OCI-LY3 (cell line): Measurements from ENCODE around the gene HNRNPD.

Experiments
- H2AFZ ChIP-seq: fragments of 200-600, 300-600 bp; shearing (Covaris generic); 2 replicates; pipeline ENCODE4 v1.6.0; 2014; ENCODE audit warnings: antibody characterized with exemption, low read depth, low read length
- H3K27ac ChIP-seq: fragments of 200-600, 300-600 bp; sonication (generic); 2 replicates; pipeline ENCODE4 v1.5.1; 2014; ENCODE audit warnings: mild to moderate bottlenecking, low read length, moderate library complexity, mixed read lengths
- H3K27me3 ChIP-seq: fragments of 200-600, 300-600 bp; sonication (generic); 2 replicates; pipeline ENCODE4 v1.6.1; 2014; ENCODE audit warnings: low read depth, low read length, mixed read lengths
- H3K36me3 ChIP-seq: fragments of 200-600, 300-600 bp; sonication (generic); replicated peaks from 2 replicates; pipeline ENCODE3; 2014; ENCODE audit warnings: low read depth, low read length, mixed read lengths
- H3K4me1 ChIP-seq: fragments of 300-600, 200-600 bp; sonication (generic); 2 replicates; pipeline ENCODE4 v1.6.1; 2014; ENCODE audit warnings: low read length, mixed read lengths
- H3K4me2 ChIP-seq: fragments of 200-600, 300-600 bp; sonication (generic); 2 replicates; pipeline ENCODE4 v1.6.1; 2014; ENCODE audit warnings: low read length, mixed read lengths
- H3K4me3 ChIP-seq: fragments of 300-600, 200-600 bp; sonication (generic); 2 replicates; pipeline ENCODE4 v1.5.1; 2014; ENCODE audit warnings: antibody characterized with exemption, mild to moderate bottlenecking, low read length, moderate library complexity
- H3K79me2 ChIP-seq: fragments of 300-600, 200-600 bp; shearing (Covaris generic); 2 replicates; pipeline ENCODE4 v1.6.1; 2014; ENCODE audit warnings: mild to moderate bottlenecking, low read length, mixed read lengths
- H3K9ac ChIP-seq: fragments of 300-600, 200-600 bp; shearing (Covaris generic); 2 replicates; pipeline ENCODE4 v1.6.0; 2014; ENCODE audit warnings: mild to moderate bottlenecking, low read length, moderate library complexity
- H3K9me3 ChIP-seq: fragments of 200-600, 300-600 bp; shearing (Covaris generic); 2 replicates; pipeline ENCODE4 v1.6.1; 2014; ENCODE audit warnings: low read length, mixed read lengths; ENCODE audit not compliant: insufficient read depth
- H4K20me1 ChIP-seq: fragments of 200-600, 300-600 bp; sonication (generic); 2 replicates; pipeline ENCODE4 v1.6.1; 2016; ENCODE audit warnings: low read length, mixed read lengths; ENCODE audit not compliant: insufficient read depth
- EZH2phosphoT487 ChIP-seq: fragments of 200-600 bp; shearing (Covaris generic); IDR thresholded peaks from 2 replicates; pipeline ENCODE4 v1.6.1; 2018; ENCODE audit warnings: antibody characterized with exemption, mixed run types, low read depth
- TF ChIP-seq, protein P1 (sequence below): fragments of 200-600, 300-600 bp; sonication (generic); IDR thresholded peaks from 2 replicates; pipeline ENCODE4 v1.5.1; 2014; ENCODE audit warnings: antibody characterized with exemption, low read length, low read depth

HNRNPD gene

GRCh38 chr4:82363896-82364487 is 9.8 kb downstream of the HNRNPD start:
- H3K4me1 ChIP-seq: peaks cover 76% of the 10 kb centered on the region
- H3K27me3 ChIP-seq: no peaks in the 10 kb centered on the region
- no peak overlapping the region for H3K9ac ChIP-seq
- H3K27ac ChIP-seq: peak overlapping the region; percentile 13; the same call in 1 of the 2 replicates
- peaks cover 98% of the 10 kb centered on the region for H4K20me1 ChIP-seq
- no peak overlapping the region for H2AFZ ChIP-seq
- H3K9me3 ChIP-seq: no peaks in the 10 kb centered on the region
- H3K36me3 ChIP-seq: peaks cover 36% of the 10 kb centered on the region
- H3K4me3 ChIP-seq: no peak overlapping the region
- TF ChIP-seq, protein P1, sequence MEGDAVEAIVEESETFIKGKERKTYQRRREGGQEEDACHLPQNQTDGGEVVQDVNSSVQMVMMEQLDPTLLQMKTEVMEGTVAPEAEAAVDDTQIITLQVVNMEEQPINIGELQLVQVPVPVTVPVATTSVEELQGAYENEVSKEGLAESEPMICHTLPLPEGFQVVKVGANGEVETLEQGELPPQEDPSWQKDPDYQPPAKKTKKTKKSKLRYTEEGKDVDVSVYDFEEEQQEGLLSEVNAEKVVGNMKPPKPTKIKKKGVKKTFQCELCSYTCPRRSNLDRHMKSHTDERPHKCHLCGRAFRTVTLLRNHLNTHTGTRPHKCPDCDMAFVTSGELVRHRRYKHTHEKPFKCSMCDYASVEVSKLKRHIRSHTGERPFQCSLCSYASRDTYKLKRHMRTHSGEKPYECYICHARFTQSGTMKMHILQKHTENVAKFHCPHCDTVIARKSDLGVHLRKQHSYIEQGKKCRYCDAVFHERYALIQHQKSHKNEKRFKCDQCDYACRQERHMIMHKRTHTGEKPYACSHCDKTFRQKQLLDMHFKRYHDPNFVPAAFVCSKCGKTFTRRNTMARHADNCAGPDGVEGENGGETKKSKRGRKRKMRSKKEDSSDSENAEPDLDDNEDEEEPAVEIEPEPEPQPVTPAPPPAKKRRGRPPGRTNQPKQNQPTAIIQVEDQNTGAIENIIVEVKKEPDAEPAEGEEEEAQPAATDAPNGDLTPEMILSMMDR: no peak
- no peak for TF ChIP-seq EZH2phosphoT487
- peaks cover 100% of the 10 kb centered on the region for H3K79me2 ChIP-seq
- peak overlapping the region; percentile 23 for H3K4me2 ChIP-seq

- TF ChIP-seq, protein P1: no peak
- no peak for TF ChIP-seq EZH2phosphoT487
- Histone ChIP-seq H3K4me3 (no peak overlapping the region), H3K4me1 (peaks cover 76% of the 10 kb centered on the region), H3K9me3 (no peaks in the 10 kb centered on the region), H3K27me3 (no peaks in the 10 kb centered on the region), H3K4me2 (peak overlapping the region; percentile 39), H3K79me2 (peaks cover 100% of the 10 kb centered on the region), H3K36me3 (peaks cover 35% of the 10 kb centered on the region), H3K9ac (no peak overlapping the region), H3K27ac (peak overlapping the region; percentile 20; the same call in 1 of the 2 replicates), H2AFZ (no peak overlapping the region), H4K20me1 (peaks cover 98% of the 10 kb centered on the region)
These were observed 11.2 kb downstream of the HNRNPD start for GRCh38 chr4:82362565-82362964.

DNA sequence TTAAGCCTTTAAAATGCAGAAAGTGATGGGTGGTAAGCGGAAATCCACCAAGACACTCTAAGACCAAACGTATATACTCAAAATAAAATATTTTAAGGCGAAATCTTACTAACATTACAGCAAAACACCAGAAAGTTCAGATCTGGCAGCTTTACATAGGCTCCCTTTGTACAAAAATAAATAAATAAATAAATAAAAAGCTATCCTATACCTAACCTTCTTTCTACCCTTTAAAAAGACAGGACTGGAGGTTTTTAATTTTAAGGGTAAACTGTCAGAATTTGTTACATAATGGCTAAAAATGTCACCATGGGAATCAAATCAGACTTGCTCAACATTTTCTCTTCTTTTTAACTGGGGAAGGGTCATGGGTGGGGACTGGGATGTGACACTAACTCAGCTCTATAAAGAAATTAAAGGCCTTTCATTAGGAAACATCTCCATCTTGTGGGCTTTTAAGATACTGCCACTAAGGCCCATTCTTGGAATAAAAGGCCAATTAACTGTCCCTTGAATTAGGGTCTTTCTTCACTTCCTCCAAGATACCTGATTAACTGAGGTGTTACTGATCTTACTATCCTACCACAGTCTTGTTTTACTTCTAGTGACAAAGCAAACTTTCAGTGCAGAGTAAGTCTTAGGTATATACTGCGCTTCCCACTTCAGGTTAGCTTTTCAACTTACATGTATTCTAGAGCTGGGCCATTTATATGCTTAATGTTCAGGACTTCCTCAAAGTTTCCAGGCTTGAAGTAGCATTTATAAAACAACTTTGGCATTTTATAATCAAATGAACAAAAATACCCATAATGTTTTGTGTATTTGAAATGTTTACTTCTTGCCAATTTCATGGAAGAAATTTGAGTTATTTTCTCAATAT is 13.3 kb downstream of the HNRNPD start:
- H3K36me3 ChIP-seq: peaks cover 49% of the 10 kb centered on the region

DNA sequence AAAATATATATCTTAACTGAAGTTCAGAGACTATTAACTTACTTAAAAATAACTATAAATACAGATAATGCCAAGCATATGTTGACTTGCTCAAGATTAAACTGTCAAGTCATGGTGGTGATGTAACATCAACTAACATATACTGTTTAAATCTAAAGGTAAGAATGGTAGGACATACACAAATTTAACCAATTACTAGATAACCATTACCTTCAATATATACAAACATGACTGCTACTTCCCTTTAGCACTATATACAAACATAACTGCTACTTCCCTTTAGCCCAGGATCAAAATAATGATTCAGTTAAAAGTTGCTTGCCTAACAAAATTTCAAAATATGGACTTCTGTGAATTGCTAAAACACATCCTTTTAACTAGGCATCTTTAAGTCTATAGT is 14.9 kb downstream of the HNRNPD start:
- Histone ChIP-seq H4K20me1 (peaks cover 95% of the 10 kb centered on the region), H3K4me1 (peaks cover 72% of the 10 kb centered on the region)

More for the DNA sequence above, 13.3 kb downstream of the HNRNPD start:
- H3K9ac ChIP-seq: no peak overlapping the region
- H3K79me2 ChIP-seq: peaks cover 100% of the 10 kb centered on the region
- H2AFZ ChIP-seq: no peak overlapping the region
- no peaks in the 10 kb centered on the region for H3K27me3 ChIP-seq
- TF ChIP-seq, protein P1: peak; percentile 61
- TF ChIP-seq EZH2phosphoT487: no peak
- H3K4me2 ChIP-seq: no peak overlapping the region
- no peak overlapping the region for H3K4me3 ChIP-seq
- H3K9me3 ChIP-seq: no peaks in the 10 kb centered on the region
- peaks cover 97% of the 10 kb centered on the region for H4K20me1 ChIP-seq
- H3K4me1 ChIP-seq: peaks cover 81% of the 10 kb centered on the region
- H3K27ac ChIP-seq: no peak overlapping the region; the same call in 1 of the 2 replicates

More for the DNA sequence above, 14.9 kb downstream of the HNRNPD start:
- Histone ChIP-seq H3K9ac (no peak overlapping the region), H3K27ac (no peak overlapping the region; the same call in 1 of the 2 replicates), H3K4me3 (no peak overlapping the region), H2AFZ (no peak overlapping the region), H3K27me3 (no peaks in the 10 kb centered on the region), H3K9me3 (no peaks in the 10 kb centered on the region), H3K79me2 (peaks cover 100% of the 10 kb centered on the region), H3K36me3 (peaks cover 57% of the 10 kb centered on the region), H3K4me2 (peak overlapping the region; percentile 53)
- TF ChIP-seq, protein P1: no peak
- TF ChIP-seq EZH2phosphoT487: no peak
